ENCODE results near the gene LEF1. TPM values are rescaled to one million over a fixed set of nuclear protein-coding genes. Genes with fewer than 3 reads are reported as not detected.

Gene LEF1
- polyA plus RNA-seq, 1 donor (not counting 4 experiments of a cell fraction or from before 2014, with no cell fraction given) = 1.5 TPM

- H3K9me3 ChIP-seq (ENCODE audit: control insufficient read depth, low read depth, low read length) = no peaks in the 10 kb centered on the region
- H3K9me1 ChIP-seq (ENCODE audit: control insufficient read depth, extremely low read depth, insufficient read depth, low read length) = no peaks in the 10 kb centered on the region
- FAIRE-seq = no peak
- dilution Hi-C loops (cut with MboI; ENCODE audit: extremely low pct_ligation_motif_present, low sequenced_read_pairs) = no loop called here
- no peak overlapping the region for H3K27ac ChIP-seq (ENCODE audit: control insufficient read depth, insufficient read depth, low read length)
- no peak overlapping the region for H2AFZ ChIP-seq (ENCODE audit: control insufficient read depth, low read length)
- no peak for DNase-seq (ENCODE audit: low read depth, low spot score)
- H3K4me3 ChIP-seq (ENCODE audit: control insufficient read depth in 2 of 3, extremely low read depth in 1 of 3, insufficient read depth in 2 of 3, low read depth in 1 of 3, low read length in 3 of 3) = no peak overlapping the region
- TF ChIP-seq EZH2 (IDR thresholded peaks at IDR 0.05; ENCODE audit: low read length) = no peak
- TF ChIP-seq, protein P1, sequence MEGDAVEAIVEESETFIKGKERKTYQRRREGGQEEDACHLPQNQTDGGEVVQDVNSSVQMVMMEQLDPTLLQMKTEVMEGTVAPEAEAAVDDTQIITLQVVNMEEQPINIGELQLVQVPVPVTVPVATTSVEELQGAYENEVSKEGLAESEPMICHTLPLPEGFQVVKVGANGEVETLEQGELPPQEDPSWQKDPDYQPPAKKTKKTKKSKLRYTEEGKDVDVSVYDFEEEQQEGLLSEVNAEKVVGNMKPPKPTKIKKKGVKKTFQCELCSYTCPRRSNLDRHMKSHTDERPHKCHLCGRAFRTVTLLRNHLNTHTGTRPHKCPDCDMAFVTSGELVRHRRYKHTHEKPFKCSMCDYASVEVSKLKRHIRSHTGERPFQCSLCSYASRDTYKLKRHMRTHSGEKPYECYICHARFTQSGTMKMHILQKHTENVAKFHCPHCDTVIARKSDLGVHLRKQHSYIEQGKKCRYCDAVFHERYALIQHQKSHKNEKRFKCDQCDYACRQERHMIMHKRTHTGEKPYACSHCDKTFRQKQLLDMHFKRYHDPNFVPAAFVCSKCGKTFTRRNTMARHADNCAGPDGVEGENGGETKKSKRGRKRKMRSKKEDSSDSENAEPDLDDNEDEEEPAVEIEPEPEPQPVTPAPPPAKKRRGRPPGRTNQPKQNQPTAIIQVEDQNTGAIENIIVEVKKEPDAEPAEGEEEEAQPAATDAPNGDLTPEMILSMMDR (optimal IDR thresholded peaks at IDR 0.05 in 1 of 3, IDR thresholded peaks at IDR 0.05 in 1 of 3, conservative IDR thresholded peaks at IDR 0.05 in 1 of 3; ENCODE audit: extremely low read depth in 1 of 3, insufficient read depth in 2 of 3, low read length in 3 of 3) = no peak
- H3K4me2 ChIP-seq (ENCODE audit: control insufficient read depth, extremely low read depth, insufficient read depth, low read depth, low read length) = no peak overlapping the region
- no peak overlapping the region for H3K9ac ChIP-seq (ENCODE audit: control insufficient read depth, extremely low read depth, insufficient read depth, low read length)
- no peaks in the 10 kb centered on the region for H3K36me3 ChIP-seq (ENCODE audit: control insufficient read depth in 2 of 2, extremely low read depth in 1 of 2, insufficient read depth in 2 of 2, low read length in 2 of 2)
- peaks cover 8% of the 10 kb centered on the region for H3K27me3 ChIP-seq (ENCODE audit: control insufficient read depth, extremely low read depth, insufficient read depth, low read length)
- H3K79me2 ChIP-seq (ENCODE audit: control insufficient read depth, insufficient read depth, low read length) = no peaks in the 10 kb centered on the region
- no peaks in the 10 kb centered on the region for H4K20me1 ChIP-seq (ENCODE audit: control insufficient read depth, extremely low read depth, insufficient read depth, low read length)
- no peaks in the 10 kb centered on the region for H3K4me1 ChIP-seq (ENCODE audit: control insufficient read depth, extremely low read depth, insufficient read depth, low read length)
Measured at GRCh38 chr4:108140328-108140727, 28.4 kb downstream of the LEF1 start.

DNA sequence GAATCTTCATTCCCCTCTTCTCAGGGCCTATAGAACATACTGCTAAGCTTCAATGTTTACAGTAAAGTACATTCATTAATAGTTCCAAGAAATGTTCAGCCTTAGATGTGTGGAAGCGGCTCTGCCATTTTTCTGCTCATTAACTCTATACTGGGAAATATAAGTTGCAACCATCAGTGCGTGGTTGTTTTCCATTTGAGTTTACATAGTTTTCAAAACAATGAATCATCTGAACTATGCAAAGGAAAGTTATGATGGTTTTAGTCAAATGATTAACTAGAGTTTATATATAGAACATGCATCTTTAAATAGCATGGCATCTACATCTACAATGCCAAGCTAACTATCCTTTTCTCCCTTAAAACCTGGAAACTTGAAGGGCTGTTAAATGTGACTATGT lies 29.6 kb downstream of the LEF1 start:
- dilution Hi-C loops (cut with MboI; ENCODE audit: extremely low pct_ligation_motif_present, low sequenced_read_pairs) = no loop called here
- Histone ChIP-seq H3K4me3 (ENCODE audit: control insufficient read depth in 2 of 3, extremely low read depth in 1 of 3, insufficient read depth in 2 of 3, low read depth in 1 of 3, low read length in 3 of 3) (no peak overlapping the region), H3K36me3 (ENCODE audit: control insufficient read depth in 2 of 2, extremely low read depth in 1 of 2, insufficient read depth in 2 of 2, low read length in 2 of 2) (no peaks in the 10 kb centered on the region), H3K9me3 (ENCODE audit: control insufficient read depth, low read depth, low read length) (no peaks in the 10 kb centered on the region), H3K4me1 (ENCODE audit: control insufficient read depth, extremely low read depth, insufficient read depth, low read length) (no peaks in the 10 kb centered on the region), H3K9me1 (ENCODE audit: control insufficient read depth, extremely low read depth, insufficient read depth, low read length) (no peaks in the 10 kb centered on the region), H3K79me2 (ENCODE audit: control insufficient read depth, insufficient read depth, low read length) (no peaks in the 10 kb centered on the region), H2AFZ (ENCODE audit: control insufficient read depth, low read length) (no peak overlapping the region), H3K9ac (ENCODE audit: control insufficient read depth, extremely low read depth, insufficient read depth, low read length) (no peak overlapping the region), H3K4me2 (ENCODE audit: control insufficient read depth, extremely low read depth, insufficient read depth, low read depth, low read length) (no peak overlapping the region), H3K27me3 (ENCODE audit: control insufficient read depth, extremely low read depth, insufficient read depth, low read length) (peaks cover 4% of the 10 kb centered on the region), H4K20me1 (ENCODE audit: control insufficient read depth, extremely low read depth, insufficient read depth, low read length) (no peaks in the 10 kb centered on the region), H3K27ac (ENCODE audit: control insufficient read depth, insufficient read depth, low read length) (no peak overlapping the region)
- no peak for DNase-seq (ENCODE audit: low read depth, low spot score)
- no peak for FAIRE-seq
- TF ChIP-seq, protein P1 (optimal IDR thresholded peaks at IDR 0.05 in 1 of 3, IDR thresholded peaks at IDR 0.05 in 1 of 3, conservative IDR thresholded peaks at IDR 0.05 in 1 of 3; ENCODE audit: extremely low read depth in 1 of 3, insufficient read depth in 2 of 3, low read length in 3 of 3) = no peak
- TF ChIP-seq EZH2 (IDR thresholded peaks at IDR 0.05; ENCODE audit: low read length) = no peak
